PC-3 (cell line): ENCODE measurements around the gene GSK3B. TPM values are rescaled to one million over a fixed set of nuclear protein-coding genes. Genes with fewer than 3 reads are reported as not detected.
A peak's percentile ranks its signal among the peaks of the same experiment; 100 is the strongest.
"Not testable (repeated sequence)": the region's sequence is repeated elsewhere in the genome, so short reads cannot be mapped to it uniquely, and the experiment has no call there.

Experiments used
- ATAC-seq: fragments of 200-7000 bp; cut with Tn5 transposase; 2 replicates; pipeline ENCODE4 v1.9.1; 2020; ENCODE audit warnings: mild to moderate bottlenecking, moderate library complexity
- BruUV-seq: library from RNA; stranded (reverse); fragments of 400-500 nt; replicated peaks from 2 replicates; lab custom pipeline; 2021; lab: Mats Ljungman, UMichigan
- CTCF ChIA-PET: fragments of 300-600 bp; sonication (Branson Sonifier 250); formaldehyde crosslinking; loops from one replicate; lab custom pipeline; 2022; ENCODE audit warnings: antibody characterized with exemption; lab: Charles Lee
- POLR2A ChIA-PET: fragments of 300-600 bp; sonication (Branson Sonifier 250); formaldehyde crosslinking; loops from one replicate; lab custom pipeline; 2022; ENCODE audit warnings: antibody characterized with exemption; ENCODE audit not compliant: unreplicated experiment; lab: Charles Lee
- DNase-seq: peaks from one replicate; pipeline ENCODE4 v3.0.0-alpha.2; 2015
- H2AFZ ChIP-seq: fragments of 300-600 bp; sonication (generic); 2 replicates; pipeline ENCODE4 v1.6.0; 2016; ENCODE audit warnings: antibody characterized with exemption, low read length
- H3F3A ChIP-seq: fragments of 300-600 bp; sonication (generic); one replicate; pipeline ENCODE4 v1.6.0; 2017; ENCODE audit warnings: antibody characterized with exemption, low read length, control low read depth, mild to moderate bottlenecking; ENCODE audit not compliant: unreplicated experiment
- H3K27ac ChIP-seq: fragments of 300-600 bp; sonication (generic); 2 replicates; pipeline ENCODE4 v1.5.1; 2016; ENCODE audit warnings: mild to moderate bottlenecking, low read length
- H3K27me3 ChIP-seq: fragments of 300-600 bp; sonication (generic); 2 replicates; pipeline ENCODE4 v1.6.1; 2016; ENCODE audit warnings: low read length, mixed read lengths
- H3K36me3 ChIP-seq: fragments of 300-600 bp; sonication (generic); 2 replicates; pipeline ENCODE4 v1.6.1; 2016; ENCODE audit warnings: low read depth, mixed run types, low read length, mixed read lengths
- H3K4me1 ChIP-seq: fragments of 300-600 bp; sonication (generic); 2 replicates; pipeline ENCODE4 v1.5.1; 2016; ENCODE audit warnings: low read length; ENCODE audit not compliant: insufficient read depth
- H3K4me2 ChIP-seq: fragments of 300-600 bp; sonication (generic); 2 replicates; pipeline ENCODE4 v1.6.0; 2016; ENCODE audit warnings: low read length
- H3K4me3 ChIP-seq: fragments of 300-600 bp; sonication (generic); 2 replicates; pipeline ENCODE4 v1.5.1; 2016; ENCODE audit warnings: mild to moderate bottlenecking, low read length, mixed read lengths
- H3K79me2 ChIP-seq: fragments of 300-600 bp; sonication (generic); 2 replicates; pipeline ENCODE4 v1.6.1; 2017; ENCODE audit warnings: low read length, mixed read lengths
- H3K9ac ChIP-seq: fragments of 300-600 bp; sonication (generic); 2 replicates; pipeline ENCODE4 v1.6.0; 2016; ENCODE audit warnings: mild to moderate bottlenecking, low read length
- H3K9me2 ChIP-seq: fragments of 300-600 bp; sonication (generic); replicated peaks from 2 replicates; pipeline ENCODE4 v1.6.1; 2016; ENCODE audit warnings: mixed run types, low read length, mixed read lengths
- H3K9me3 ChIP-seq: fragments of 300-600 bp; sonication (generic); 2 replicates; pipeline ENCODE4 v1.6.1; 2016; ENCODE audit warnings: low read length, mixed read lengths
- H4K20me1 ChIP-seq: fragments of 300-600 bp; sonication (generic); 2 replicates; pipeline ENCODE4 v1.6.1; 2016; ENCODE audit warnings: low read length, mixed read lengths
- EZH2 ChIP-seq: fragments of 300-600 bp; sonication (generic); IDR thresholded peaks from one replicate; pipeline ENCODE4 v1.6.1; 2017; ENCODE audit warnings: antibody characterized with exemption, mild to moderate bottlenecking, low read length; ENCODE audit not compliant: unreplicated experiment
- EZH2phosphoT487 ChIP-seq: fragments of 300-600 bp; sonication (generic); IDR thresholded peaks from 2 replicates; pipeline ENCODE4 v1.6.1; 2018; ENCODE audit warnings: mild to moderate bottlenecking, antibody characterized with exemption, low read length, borderline replicate concordance
- intact Hi-C: fragments of 100-400 bp; cut with micrococcal nuclease; formaldehyde crosslinking; loops from 2 replicates; pipeline ENCODE4 v1.9.0; 2023
- total RNA-seq: library from RNA; depleted of rRNA; stranded (reverse); fragments of >200 nt; gene quantifications from 2 replicates; pipeline ENCODE4 v1.2.3, GENCODE V29; 2014
- TF ChIP-seq, protein P1 (sequence below): fragments of 300-600 bp; sonication (generic); conservative IDR thresholded peaks from 2 replicates; pipeline ENCODE4 v1.5.1; 2017; ENCODE audit warnings: antibody characterized with exemption, low read depth, mild to moderate bottlenecking, low read length

GSK3B gene
- total RNA-seq, 1 experiment from 2014 or later: 55.8 TPM

DNA sequence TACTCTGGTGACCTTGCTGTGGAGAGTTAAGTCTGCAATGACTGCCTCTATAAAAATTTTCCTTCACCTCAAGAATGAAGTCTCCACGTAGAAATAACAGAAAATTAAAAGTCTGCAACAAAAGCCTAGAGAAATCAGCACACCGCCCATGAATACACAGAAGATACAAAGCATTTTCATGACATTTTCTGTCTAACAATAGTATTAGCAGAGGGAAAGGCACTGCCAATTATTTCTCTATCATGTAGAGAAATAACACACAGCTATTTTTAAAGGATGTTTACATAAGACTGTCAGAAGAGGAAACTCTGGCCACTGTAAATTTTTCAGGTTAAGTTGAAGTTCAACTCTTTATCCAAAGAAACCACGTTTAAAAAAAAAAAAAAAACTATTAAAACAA is 80.8 kb downstream of the GSK3B start:
- CTCF ChIA-PET: interaction anchor here (0.7 kb wide), 1 partner anchor 36 kb away, joined by 5 read pairs; no protein-coding TSS in a partner anchor

DNA sequence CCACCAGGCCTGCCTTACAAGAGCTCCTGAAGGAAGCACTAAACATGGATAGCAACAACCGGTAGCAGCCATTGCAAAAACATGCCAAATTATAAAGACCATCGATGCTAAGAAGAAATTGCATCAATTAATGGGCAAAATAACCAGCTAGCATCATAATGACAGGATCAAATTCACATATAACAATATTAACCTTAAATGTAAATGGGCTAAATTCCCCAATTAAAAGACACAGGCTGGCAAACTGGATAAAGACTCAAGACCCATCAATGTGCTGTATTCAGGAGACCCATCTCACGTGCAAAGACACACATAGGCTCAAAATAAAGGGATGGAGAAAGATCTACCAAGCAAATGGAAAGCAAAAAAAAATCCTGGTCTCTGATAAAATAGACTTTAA is 88.5 kb downstream of the GSK3B start:
- H2AFZ ChIP-seq, H3K27me3 ChIP-seq, POLR2A ChIA-PET, H3F3A ChIP-seq, DNase-seq, H3K9me2 ChIP-seq, intact Hi-C loops, H3K4me3 ChIP-seq, H3K4me2 ChIP-seq, BruUV-seq, H3K36me3 ChIP-seq, CTCF ChIA-PET, H3K9ac ChIP-seq, H3K9me3 ChIP-seq, H3K4me1 ChIP-seq, H3K27ac ChIP-seq, ATAC-seq: not testable (repeated sequence)
- Histone ChIP-seq H3K79me2 (peaks cover 93% of the 10 kb centered on the region), H4K20me1 (peaks cover 22% of the 10 kb centered on the region)

More for the DNA sequence above, 80.8 kb downstream of the GSK3B start:
- Histone ChIP-seq H3K9me2 (no peaks in the 10 kb centered on the region), H4K20me1 (peaks cover 42% of the 10 kb centered on the region), H2AFZ (no peak overlapping the region), H3K4me2 (no peak overlapping the region), H3K9ac (no peak overlapping the region), H3K27ac (no peak overlapping the region), H3K27me3 (no peaks in the 10 kb centered on the region), H3K79me2 (peaks cover 100% of the 10 kb centered on the region), H3K9me3 (no peaks in the 10 kb centered on the region), H3K4me1 (peaks cover 3% of the 10 kb centered on the region; the same call in 1 of the 2 replicates), H3K4me3 (no peak overlapping the region), H3F3A (no peaks in the 10 kb centered on the region), H3K36me3 (no peaks in the 10 kb centered on the region)
- no peak for DNase-seq
- no TSS peak for BruUV-seq
- peak; percentile 72 for ATAC-seq
- TF ChIP-seq EZH2: no peak
- POLR2A ChIA-PET: interaction anchor here (0.7 kb wide), 1 partner anchor 337 kb away, joined by 10 read pairs; no protein-coding TSS in a partner anchor
- intact Hi-C loops: no loop called here

DNA sequence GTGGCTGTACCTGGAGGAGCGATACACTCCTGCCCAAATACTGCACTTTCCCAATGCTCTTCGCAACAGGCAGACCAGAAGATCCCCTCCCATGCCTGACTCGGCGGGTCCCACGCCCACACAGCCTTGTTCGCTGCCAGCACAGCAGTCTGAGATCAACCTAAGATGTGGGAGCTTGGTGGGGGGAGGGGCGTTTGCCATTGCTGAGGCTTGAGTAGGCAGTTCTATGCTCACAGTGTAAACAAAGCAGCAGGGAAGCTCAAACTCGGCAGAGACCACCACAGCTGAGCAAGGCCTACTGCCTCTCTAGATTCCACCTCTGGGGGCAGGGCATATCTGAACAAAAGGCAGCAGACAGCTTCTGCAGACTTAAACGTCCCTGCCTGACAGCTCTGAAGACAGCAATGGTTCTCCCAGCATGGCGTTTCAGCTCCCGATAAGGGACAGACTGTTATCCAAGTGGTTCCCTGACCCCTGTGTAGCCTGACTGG is 90.2 kb downstream of the GSK3B start:
- Histone ChIP-seq H4K20me1 (peaks cover 15% of the 10 kb centered on the region), H3K79me2 (peaks cover 92% of the 10 kb centered on the region)
- H3K36me3 ChIP-seq, H3K9me2 ChIP-seq, H3K4me3 ChIP-seq, BruUV-seq, CTCF ChIA-PET, ATAC-seq, H3K9ac ChIP-seq, H3F3A ChIP-seq, H2AFZ ChIP-seq, H3K4me2 ChIP-seq, H3K4me1 ChIP-seq, intact Hi-C loops, H3K27ac ChIP-seq, H3K27me3 ChIP-seq, H3K9me3 ChIP-seq, POLR2A ChIA-PET: not testable (repeated sequence)
- peak; percentile 12 for DNase-seq

DNA sequence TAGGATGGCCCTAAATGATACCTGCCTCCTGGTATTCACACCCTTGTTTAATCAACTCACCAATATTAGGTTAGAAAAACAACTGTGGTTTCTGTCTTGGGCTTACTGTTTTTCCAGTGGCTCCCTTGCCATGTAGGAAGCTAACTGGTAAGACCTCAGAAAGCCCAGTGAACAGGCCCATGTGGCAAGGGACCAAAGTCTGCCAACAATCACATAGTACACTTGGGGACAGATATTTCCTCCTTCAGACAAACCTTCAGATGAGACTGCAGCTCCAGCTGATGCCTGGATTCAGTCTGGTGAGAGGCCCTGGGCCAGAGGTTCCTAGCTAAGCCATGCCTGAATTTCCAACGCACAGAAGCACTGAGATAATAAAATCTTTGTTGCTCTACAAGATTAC is 96.1 kb downstream of the GSK3B start:
- Histone ChIP-seq H3K4me2 (no peak overlapping the region), H3K9me2 (no peaks in the 10 kb centered on the region), H4K20me1 (peaks cover 6% of the 10 kb centered on the region), H3K9me3 (no peaks in the 10 kb centered on the region), H3K79me2 (peaks cover 76% of the 10 kb centered on the region), H3F3A (no peaks in the 10 kb centered on the region), H3K27ac (no peak overlapping the region), H2AFZ (no peak overlapping the region), H3K27me3 (no peaks in the 10 kb centered on the region), H3K9ac (no peak overlapping the region), H3K4me3 (no peak overlapping the region), H3K4me1 (peaks cover 4% of the 10 kb centered on the region; the same call in 1 of the 2 replicates), H3K36me3 (peaks cover 15% of the 10 kb centered on the region)
- DNase-seq (no peak), ATAC-seq (no peak)
- BruUV-seq: no TSS peak
- intact Hi-C loops: no loop called here
- CTCF ChIA-PET: no interaction called here
- POLR2A ChIA-PET: no interaction called here
- TF ChIP-seq EZH2 (no peak), EZH2phosphoT487 (no peak)
- TF ChIP-seq, protein P1, sequence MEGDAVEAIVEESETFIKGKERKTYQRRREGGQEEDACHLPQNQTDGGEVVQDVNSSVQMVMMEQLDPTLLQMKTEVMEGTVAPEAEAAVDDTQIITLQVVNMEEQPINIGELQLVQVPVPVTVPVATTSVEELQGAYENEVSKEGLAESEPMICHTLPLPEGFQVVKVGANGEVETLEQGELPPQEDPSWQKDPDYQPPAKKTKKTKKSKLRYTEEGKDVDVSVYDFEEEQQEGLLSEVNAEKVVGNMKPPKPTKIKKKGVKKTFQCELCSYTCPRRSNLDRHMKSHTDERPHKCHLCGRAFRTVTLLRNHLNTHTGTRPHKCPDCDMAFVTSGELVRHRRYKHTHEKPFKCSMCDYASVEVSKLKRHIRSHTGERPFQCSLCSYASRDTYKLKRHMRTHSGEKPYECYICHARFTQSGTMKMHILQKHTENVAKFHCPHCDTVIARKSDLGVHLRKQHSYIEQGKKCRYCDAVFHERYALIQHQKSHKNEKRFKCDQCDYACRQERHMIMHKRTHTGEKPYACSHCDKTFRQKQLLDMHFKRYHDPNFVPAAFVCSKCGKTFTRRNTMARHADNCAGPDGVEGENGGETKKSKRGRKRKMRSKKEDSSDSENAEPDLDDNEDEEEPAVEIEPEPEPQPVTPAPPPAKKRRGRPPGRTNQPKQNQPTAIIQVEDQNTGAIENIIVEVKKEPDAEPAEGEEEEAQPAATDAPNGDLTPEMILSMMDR: no peak
